ENCODE data around the gene GDPD4.

DNA sequence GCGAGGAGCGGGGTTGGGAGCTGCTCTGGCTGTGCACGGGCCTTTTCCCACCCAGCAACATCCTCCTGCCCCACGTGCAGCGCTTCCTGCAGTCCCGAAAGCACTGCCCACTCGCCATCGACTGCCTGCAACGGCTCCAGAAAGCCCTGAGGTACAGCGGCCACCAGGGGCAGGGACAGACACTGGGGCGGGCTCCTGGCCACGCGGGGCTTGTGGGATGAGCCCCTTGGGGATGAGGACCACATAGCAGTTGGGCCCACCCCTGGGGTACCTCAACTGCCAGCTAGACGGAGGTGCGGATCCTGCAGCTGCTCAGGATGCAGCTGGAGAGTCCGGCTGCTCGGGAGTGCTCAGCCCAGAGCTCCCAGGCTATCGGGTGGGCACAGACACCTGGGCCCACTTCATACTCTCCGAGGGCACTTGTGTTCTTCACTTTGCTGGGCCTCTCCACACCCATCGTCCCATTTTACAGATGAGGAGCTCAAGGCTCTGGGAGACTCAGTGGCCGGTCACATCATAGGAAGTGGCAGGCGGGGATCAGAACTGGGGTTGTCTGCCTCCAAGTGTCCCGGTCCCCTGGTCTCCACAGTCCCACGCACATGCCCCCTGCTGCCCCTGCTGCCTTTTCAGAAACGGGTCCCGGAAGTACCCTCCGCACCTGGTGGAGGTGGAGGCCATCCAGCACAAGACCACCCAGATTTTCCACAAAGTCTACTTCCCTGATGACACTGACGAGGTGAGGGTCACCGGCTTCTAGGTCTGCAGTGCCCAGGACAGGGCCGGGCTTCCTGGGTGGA, 95.8 kb downstream of the GDPD4 start:
- TF ChIP-seq POLR2A (IDR thresholded peaks at IDR 0.05), result no peak
- TF ChIP-seq, protein P1, sequence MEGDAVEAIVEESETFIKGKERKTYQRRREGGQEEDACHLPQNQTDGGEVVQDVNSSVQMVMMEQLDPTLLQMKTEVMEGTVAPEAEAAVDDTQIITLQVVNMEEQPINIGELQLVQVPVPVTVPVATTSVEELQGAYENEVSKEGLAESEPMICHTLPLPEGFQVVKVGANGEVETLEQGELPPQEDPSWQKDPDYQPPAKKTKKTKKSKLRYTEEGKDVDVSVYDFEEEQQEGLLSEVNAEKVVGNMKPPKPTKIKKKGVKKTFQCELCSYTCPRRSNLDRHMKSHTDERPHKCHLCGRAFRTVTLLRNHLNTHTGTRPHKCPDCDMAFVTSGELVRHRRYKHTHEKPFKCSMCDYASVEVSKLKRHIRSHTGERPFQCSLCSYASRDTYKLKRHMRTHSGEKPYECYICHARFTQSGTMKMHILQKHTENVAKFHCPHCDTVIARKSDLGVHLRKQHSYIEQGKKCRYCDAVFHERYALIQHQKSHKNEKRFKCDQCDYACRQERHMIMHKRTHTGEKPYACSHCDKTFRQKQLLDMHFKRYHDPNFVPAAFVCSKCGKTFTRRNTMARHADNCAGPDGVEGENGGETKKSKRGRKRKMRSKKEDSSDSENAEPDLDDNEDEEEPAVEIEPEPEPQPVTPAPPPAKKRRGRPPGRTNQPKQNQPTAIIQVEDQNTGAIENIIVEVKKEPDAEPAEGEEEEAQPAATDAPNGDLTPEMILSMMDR (IDR thresholded peaks at IDR 0.05 in 8 of 11, conservative IDR thresholded peaks at IDR 0.05 in 3 of 11), result no peak

All from spleen (tissue), 7 donors.